Peyer's patch (tissue), 4 donors: Measurements from ENCODE around the gene ARHGAP19. TPM values are rescaled to one million over a fixed set of nuclear protein-coding genes. Genes with fewer than 3 reads are reported as not detected.

Source experiments
- DNase-seq, 3 donors: peaks; one replicate each; pipeline ENCODE4 v3.0.0-alpha.2; 2017 to 2019
- H3K27ac ChIP-seq, 4 donors: fragments of 200-600 bp; sonication (generic); one replicate each; pipeline ENCODE4 v1.5.1; 2016 to 2019
- H3K27me3 ChIP-seq, 2 donors: fragments of 200-600 bp; sonication (generic); one replicate each; pipeline ENCODE4 v1.5.1; 2019
- H3K36me3 ChIP-seq, 3 donors: fragments of 200-600 bp; sonication (generic); one replicate each; pipeline ENCODE4 v1.5.1; 2016 to 2019
- H3K4me1 ChIP-seq, 4 donors: fragments of 200-600 bp; sonication (generic); one replicate each; pipeline ENCODE4 v1.5.1; 2016 to 2019
- H3K4me3 ChIP-seq, 4 donors: fragments of 200-600 bp; sonication (generic); 1 replicate in 3 of 4; 2 replicates in 1 of 4; pipeline ENCODE4 v1.5.1; 2016 to 2019; ENCODE audit warnings: mild to moderate bottlenecking in 1 of 4
- H3K9me3 ChIP-seq, 4 donors: fragments of 200-600 bp; sonication (generic); one replicate each; pipeline ENCODE4 v1.5.1; 2016 to 2019; ENCODE audit warnings: mild to moderate bottlenecking in 1 of 4
- CTCF ChIP-seq, 6 experiments: fragments of 450-650 bp in 4 of 6; fragments of 200-600 bp in 2 of 6; sonication (generic) in 1 of 6; IDR thresholded peaks; one replicate each; pipeline ENCODE4 v1.5.1; 2017 to 2019; ENCODE audit warnings: antibody characterized with exemption in 6 of 6, mild to moderate bottlenecking in 3 of 6, moderate library complexity in 1 of 6
- POLR2A ChIP-seq, 2 donors: fragments of 450-650 bp; IDR thresholded peaks; one replicate each; pipeline ENCODE4 v1.5.1; 2017; ENCODE audit warnings: antibody characterized with exemption in 2 of 2, mild to moderate bottlenecking in 2 of 2, moderate library complexity in 2 of 2
- total RNA-seq, 4 donors: library from RNA; depleted of rRNA; stranded (reverse); fragments of >200 nt; gene quantifications; one replicate each; pipeline ENCODE4 v1.1.0, GENCODE V29; 2016

The ARHGAP19 gene
- total RNA-seq, 4 donors from 2014 or later = 4.9 to 28.9 (median 7.3) TPM

DNA sequence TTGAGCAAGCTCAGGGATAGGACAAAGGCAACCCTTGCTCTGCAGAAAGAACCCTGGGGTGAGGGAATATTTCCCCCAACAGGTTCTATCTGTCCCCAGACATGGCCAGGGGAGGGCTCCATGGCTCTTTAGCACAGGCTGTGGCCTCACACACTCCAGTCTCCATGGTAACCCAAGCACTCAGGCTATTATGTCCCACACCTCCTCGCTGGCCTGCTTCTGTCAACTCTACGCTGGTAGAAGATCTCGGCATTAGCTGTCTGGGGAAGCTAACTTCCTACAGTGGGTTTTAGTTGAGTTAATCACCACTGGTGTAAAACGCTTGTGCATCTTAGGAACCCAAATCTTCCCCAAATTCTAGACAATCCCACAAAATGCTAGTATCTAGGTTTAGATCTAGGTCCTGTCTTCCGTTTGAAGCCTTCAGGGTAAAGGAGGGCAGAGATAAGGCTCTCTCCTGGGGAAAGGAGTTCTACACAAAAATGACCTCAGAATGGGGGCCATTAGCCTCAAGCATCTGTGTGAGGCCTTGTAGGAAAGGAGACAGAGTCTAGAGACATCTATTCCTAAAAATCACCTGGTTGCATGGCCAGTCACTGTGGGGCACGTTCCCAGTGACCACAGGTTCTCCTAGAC, 70.0 kb downstream of the ARHGAP19 start:
- Histone ChIP-seq H3K4me3 (no peak overlapping the region), H3K27me3 (no peaks in the 10 kb centered on the region), H3K9me3 (no peaks in the 10 kb centered on the region), H3K4me1 (no peaks in the 10 kb centered on the region), H3K36me3 (peaks cover 0 to 25% (median 0%) of the 10 kb centered on the region in 3 donors), H3K27ac (no peak overlapping the region)
- TF ChIP-seq CTCF (IDR thresholded peaks at IDR 0.05) = no peak
- TF ChIP-seq POLR2A (IDR thresholded peaks at IDR 0.05) = no peak
- no peak for DNase-seq

DNA sequence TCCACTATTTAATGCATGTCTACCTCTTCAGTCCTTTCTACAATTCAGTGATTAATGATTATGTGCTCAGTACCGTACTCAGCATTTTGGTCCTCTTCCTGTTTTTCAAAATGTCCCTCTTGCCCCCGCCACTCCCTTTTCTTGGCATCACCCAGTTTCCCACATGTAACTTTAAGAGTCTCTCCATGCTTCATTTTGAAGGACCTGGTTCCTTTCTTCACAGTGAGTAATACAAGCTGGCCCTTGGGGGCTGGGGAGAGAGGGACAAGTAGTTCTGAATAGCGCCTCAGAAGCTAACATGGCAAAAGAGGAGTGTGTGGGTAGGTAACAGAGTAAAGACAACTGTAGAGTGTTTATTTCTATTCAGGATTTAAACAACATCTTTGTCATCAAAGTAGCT, 72.1 kb downstream of the ARHGAP19 start:
- H3K27ac ChIP-seq = no peak overlapping the region
- no peak for TF ChIP-seq CTCF (IDR thresholded peaks at IDR 0.05)
- no peak for TF ChIP-seq POLR2A (IDR thresholded peaks at IDR 0.05)
- H3K27me3 ChIP-seq = no peaks in the 10 kb centered on the region
- no peak for DNase-seq
- no peak overlapping the region for H3K4me3 ChIP-seq
- no peaks in the 10 kb centered on the region for H3K9me3 ChIP-seq
- peaks cover 0 to 19% (median 0%) of the 10 kb centered on the region in 3 donors for H3K36me3 ChIP-seq
- no peaks in the 10 kb centered on the region for H3K4me1 ChIP-seq

DNA sequence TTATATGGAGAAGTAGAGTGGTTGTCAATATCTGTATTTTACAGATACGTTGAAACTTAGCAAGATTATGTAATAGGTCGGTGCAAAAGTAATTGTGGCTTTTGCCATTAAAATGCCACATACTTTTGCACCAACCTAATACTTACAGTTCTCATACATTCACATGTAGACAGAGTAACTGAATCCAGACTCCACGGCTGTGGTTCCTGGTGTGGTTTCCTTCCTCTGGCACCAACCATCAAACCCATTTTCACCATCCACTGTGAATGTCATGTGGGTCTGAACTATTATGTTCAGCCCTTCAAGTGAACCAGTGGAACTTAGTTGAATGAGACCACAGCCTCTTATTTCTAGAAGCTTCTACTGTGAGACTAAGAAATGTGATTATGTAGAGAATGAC, 75.1 kb downstream of the ARHGAP19 start:
- Histone ChIP-seq H3K27me3 (no peaks in the 10 kb centered on the region), H3K4me3 (no peak overlapping the region), H3K9me3 (no peaks in the 10 kb centered on the region), H3K36me3 (peaks cover 0 to 2% (median 0%) of the 10 kb centered on the region in 3 donors), H3K4me1 (no peaks in the 10 kb centered on the region), H3K27ac (no peak overlapping the region)
- DNase-seq = no peak
- no peak for TF ChIP-seq POLR2A (IDR thresholded peaks at IDR 0.05)
- TF ChIP-seq CTCF (IDR thresholded peaks at IDR 0.05) = no peak

- Histone ChIP-seq H3K9me3 (no peaks in the 10 kb centered on the region), H3K4me1 (no peaks in the 10 kb centered on the region), H3K36me3 (no peaks in the 10 kb centered on the region), H3K27me3 (no peaks in the 10 kb centered on the region), H3K27ac (no peak overlapping the region), H3K4me3 (no peak overlapping the region)
- TF ChIP-seq CTCF (IDR thresholded peaks at IDR 0.05) (no peak), POLR2A (IDR thresholded peaks at IDR 0.05) (no peak)
- DNase-seq = no peak
Measured at GRCh38 chr10:97215619-97216260, 76.7 kb downstream of the ARHGAP19 start.

DNA sequence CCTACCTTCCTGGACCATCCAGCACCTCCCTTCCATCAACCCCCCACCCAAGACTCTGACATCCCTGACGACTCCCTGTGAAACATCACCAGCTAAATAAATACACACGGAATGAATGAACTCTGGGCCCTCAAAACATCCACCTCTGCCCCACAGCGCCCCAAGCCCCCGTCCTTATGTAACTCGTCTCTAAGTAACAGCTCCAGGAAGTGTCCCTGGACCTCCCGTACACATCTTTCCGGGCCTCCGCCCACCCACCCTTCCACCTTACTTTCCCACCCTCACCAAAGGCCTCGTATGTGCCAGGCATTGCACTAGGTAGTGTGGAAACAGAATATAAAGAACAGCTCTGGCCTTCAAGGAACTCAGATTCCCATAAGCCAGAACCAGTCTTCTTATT, 79.0 kb downstream of the ARHGAP19 start:
- Histone ChIP-seq H3K4me3 (no peak overlapping the region), H3K36me3 (no peaks in the 10 kb centered on the region), H3K27ac (no peak overlapping the region), H3K9me3 (no peaks in the 10 kb centered on the region), H3K4me1 (no peaks in the 10 kb centered on the region), H3K27me3 (no peaks in the 10 kb centered on the region)
- no peak for TF ChIP-seq CTCF (IDR thresholded peaks at IDR 0.05)
- no peak for TF ChIP-seq POLR2A (IDR thresholded peaks at IDR 0.05)
- no peak for DNase-seq
